A549 (cell line): ENCODE measurements around the gene MAP3K9. TPM values are rescaled to one million over a fixed set of nuclear protein-coding genes. Genes with fewer than 3 reads are reported as not detected.

ENCODE experiments used
- ATAC-seq, 2 experiments: fragments of 200-7000 bp in 1 of 2; fragments of >200 bp in 1 of 2; cut with Nextera tagmentation in 1 of 2; cut with Tn5 transposase in 1 of 2; 3 replicates each; pipeline versions ENCODE4 v1.8.0 to v1.9.1; 2018 to 2020; ENCODE audit warnings: mild to moderate bottlenecking in 1 of 2, moderate library complexity in 1 of 2
- CTCF ChIA-PET: fragments of 300-600 bp; sonication (Branson Sonifier 250); formaldehyde crosslinking; extraction: SDS; loops from one replicate; lab custom pipeline; 2021; ENCODE audit warnings: antibody characterized with exemption, inconsistent platforms; lab: Yijun Ruan, JAX
- POLR2A ChIA-PET: fragments of 350-600 bp; formaldehyde crosslinking; extraction: SDS; loops from one replicate; lab custom pipeline; 2021; ENCODE audit warnings: antibody characterized with exemption, inconsistent platforms; lab: Yijun Ruan, JAX
- DNase-seq, 2 experiments: peaks; one replicate each; pipeline versions ENCODE4 v3.0.0 to v3.0.0-alpha.2; 2011 to 2016; ENCODE audit warnings: low read depth in 1 of 2, low spot score in 1 of 2
- FAIRE-seq: peaks from 2 replicates; lab custom pipeline; 2011; peaks lifted over from hg19 to GRCh38; lab: Jason Lieb, UNC
- H3K27ac ChIP-seq, 2 experiments: fragments of >200 bp; sonication (Bioruptor Twin); formaldehyde crosslinking; 3 replicates each; pipeline ENCODE4 v1.5.1; 2016 to 2017
- H3K4me1 ChIP-seq: fragments of >200 bp; sonication (Bioruptor Twin); formaldehyde crosslinking; 3 replicates; pipeline ENCODE4 v1.6.1; 2016
- H3K4me2 ChIP-seq: fragments of >200 bp; sonication (Bioruptor Twin); formaldehyde crosslinking; 3 replicates; pipeline ENCODE4 v1.6.1; 2016
- H3K4me3 ChIP-seq: fragments of >200 bp; sonication (Bioruptor Twin); formaldehyde crosslinking; 3 replicates; pipeline ENCODE4 v1.5.1; 2016
- H3K9me3 ChIP-seq: fragments of >200 bp; sonication (Bioruptor Twin); formaldehyde crosslinking; 3 replicates; pipeline ENCODE4 v1.6.1; 2016
- CBX8 ChIP-seq: fragments of 200-600 bp; sonication (generic); IDR thresholded peaks from 2 replicates; pipeline ENCODE4 v1.6.1; 2016
- CHD2 ChIP-seq: fragments of 150-350 bp; IDR thresholded peaks from 2 replicates; pipeline ENCODE4 v1.6.1; 2014; ENCODE audit warnings: low read length; ENCODE audit not compliant: partially characterized antibody
- CTCF ChIP-seq: fragments of >200 bp; sonication (Bioruptor Twin); formaldehyde crosslinking; IDR thresholded peaks from 3 replicates; pipeline ENCODE4 v1.5.1; 2016
- EHF ChIP-seq: fragments of 250-450 bp; sonication (Bioruptor Pico); IDR thresholded peaks from 2 replicates; pipeline ENCODE4 v1.5.0; 2020; ENCODE audit warnings: mild to moderate bottlenecking
- EHMT2 ChIP-seq: fragments of 200-600 bp; sonication (generic); IDR thresholded peaks from 2 replicates; pipeline ENCODE4 v1.6.1; 2016; ENCODE audit warnings: antibody characterized with exemption, low read depth, mild to moderate bottlenecking, moderate library complexity
- FOSB ChIP-seq: fragments of 250-450 bp; sonication (Bioruptor Pico); IDR thresholded peaks from 2 replicates; pipeline ENCODE4 v1.5.0; 2020; ENCODE audit warnings: mild to moderate bottlenecking, moderate library complexity
- KDM1A ChIP-seq: fragments of 200-600 bp; sonication (generic); IDR thresholded peaks from 2 replicates; pipeline ENCODE4 v1.6.1; 2016; ENCODE audit warnings: low read depth, mild to moderate bottlenecking
- MAFK ChIP-seq: fragments of 450-650 bp; IDR thresholded peaks from 2 replicates; pipeline ENCODE4 v1.6.1; 2014; ENCODE audit not compliant: partially characterized antibody
- MAZ ChIP-seq: fragments of 150-350 bp; IDR thresholded peaks from 2 replicates; pipeline ENCODE4 v1.6.1; 2014; ENCODE audit warnings: antibody characterized with exemption, low read depth, low read length, borderline replicate concordance
- MYC ChIP-seq: IDR thresholded peaks from 2 replicates; pipeline ENCODE4 v1.6.1; 2012; ENCODE audit warnings: mild to moderate bottlenecking, inconsistent platforms, low read length, improper control_type of control experiment, borderline replicate concordance
- NFE2L2 ChIP-seq: fragments of 150-350 bp; conservative IDR thresholded peaks from 2 replicates; pipeline ENCODE4 v1.6.1; 2014; ENCODE audit warnings: low read length
- NPAS2 ChIP-seq: fragments of 250-450 bp; sonication (Bioruptor Pico); IDR thresholded peaks from 2 replicates; pipeline ENCODE4 v1.8.0; 2022; ENCODE audit warnings: mild to moderate bottlenecking, moderate library complexity, borderline replicate concordance
- POLR2AphosphoS2 ChIP-seq: conservative IDR thresholded peaks from 2 replicates; pipeline ENCODE4 v1.6.1; 2012; ENCODE audit warnings: low read length, improper control_type of control experiment, inconsistent platforms
- RAD21 ChIP-seq, 2 experiments: fragments of >200 bp in 1 of 2; sonication (Bioruptor Twin) in 1 of 2; formaldehyde crosslinking in 1 of 2; IDR thresholded peaks in 1 of 2; conservative IDR thresholded peaks in 1 of 2; 2 replicates in 1 of 2; 3 replicates in 1 of 2; pipeline ENCODE4 v1.6.1; 2012 to 2018; ENCODE audit warnings: inconsistent platforms in 1 of 2
- RFX5 ChIP-seq: fragments of 450-650 bp; IDR thresholded peaks from 2 replicates; pipeline ENCODE4 v1.7.1; 2014; ENCODE audit warnings: antibody characterized with exemption, mild to moderate bottlenecking, moderate library complexity
- SMC3 ChIP-seq: fragments of >200 bp; sonication (Bioruptor Twin); formaldehyde crosslinking; IDR thresholded peaks from 3 replicates; pipeline ENCODE4 v1.6.1; 2018; ENCODE audit warnings: inconsistent platforms
- TFCP2L1 ChIP-seq: fragments of 250-450 bp; sonication (Bioruptor Pico); IDR thresholded peaks from 2 replicates; pipeline ENCODE4 v1.5.0; 2021; ENCODE audit warnings: mild to moderate bottlenecking
- ZFP36 ChIP-seq: fragments of 450-650 bp; IDR thresholded peaks from 2 replicates; pipeline ENCODE4 v1.6.1; 2014; ENCODE audit warnings: borderline replicate concordance; ENCODE audit not compliant: partially characterized antibody
- WGBS: methylation state at CpG from one replicate; pipeline ENCODE4 v1.1.6; 2017; ENCODE audit errors: missing lambda C conversion rate; 5-methylcytosine and 5-hydroxymethylcytosine counted together
- polyA plus RNA-seq, 4 experiments: library from polyadenylated mRNA; depleted of rRNA in 3 of 4; stranded (reverse); fragments of >200 nt; fragmentation: RNase III in 1 of 4; extraction: RNeasy Plus Mini Kit Qiagen cat#74134 plus additional on column Dnase treatment in 1 of 4; gene quantifications; 2 replicates in 3 of 4; 3 replicates in 1 of 4; pipeline ENCODE4 v1.2.3, GENCODE V29; 2011 to 2017
- TF ChIP-seq, protein P1 (sequence below): fragments of 250-450 bp; sonication (Bioruptor Pico); IDR thresholded peaks from 2 replicates; pipeline ENCODE4 v1.5.0; 2021; ENCODE audit warnings: mild to moderate bottlenecking, moderate library complexity, borderline replicate concordance

Gene MAP3K9
- polyA plus RNA-seq, 2 of the 4 experiments (the other 2 are of a cell fraction) = 5.3 to 8.5 TPM

GRCh38 chr14:70782361-70782760 lies 27.0 kb downstream of the MAP3K9 start:
- ATAC-seq = peak in 1 of 2 experiments; percentile 34; a peak in 1 of 6 replicates
- no peak for TF ChIP-seq POLR2AphosphoS2
- no peak for TF ChIP-seq CHD2
- no peak for TF ChIP-seq MAFK
- TF ChIP-seq TFCP2L1 (CRISPR knock-in tag) = no peak
- TF ChIP-seq EHF (CRISPR knock-in tag) = no peak
- no peak for TF ChIP-seq EHMT2
- TF ChIP-seq SMC3 = no peak
- TF ChIP-seq FOSB (CRISPR knock-in tag) = no peak
- no peak overlapping the region for H3K4me2 ChIP-seq
- H3K4me3 ChIP-seq = no peak overlapping the region
- no peak for FAIRE-seq
- no peak for DNase-seq
- CTCF ChIA-PET = interaction anchor here (1.9 kb wide), 1 partner anchor 34 kb away, joined by 5 read pairs; no protein-coding TSS in a partner anchor
- POLR2A ChIA-PET = no interaction called here
- 92% methylated on average over 2 of the region's 2 CpGs for WGBS
- H3K27ac ChIP-seq = no peak overlapping the region
- H3K9me3 ChIP-seq = no peaks in the 10 kb centered on the region
- H3K4me1 ChIP-seq = 0 out of 3 replicates have a peak, but pooled peaks cover 10% of the 10 kb centered on the region

DNA sequence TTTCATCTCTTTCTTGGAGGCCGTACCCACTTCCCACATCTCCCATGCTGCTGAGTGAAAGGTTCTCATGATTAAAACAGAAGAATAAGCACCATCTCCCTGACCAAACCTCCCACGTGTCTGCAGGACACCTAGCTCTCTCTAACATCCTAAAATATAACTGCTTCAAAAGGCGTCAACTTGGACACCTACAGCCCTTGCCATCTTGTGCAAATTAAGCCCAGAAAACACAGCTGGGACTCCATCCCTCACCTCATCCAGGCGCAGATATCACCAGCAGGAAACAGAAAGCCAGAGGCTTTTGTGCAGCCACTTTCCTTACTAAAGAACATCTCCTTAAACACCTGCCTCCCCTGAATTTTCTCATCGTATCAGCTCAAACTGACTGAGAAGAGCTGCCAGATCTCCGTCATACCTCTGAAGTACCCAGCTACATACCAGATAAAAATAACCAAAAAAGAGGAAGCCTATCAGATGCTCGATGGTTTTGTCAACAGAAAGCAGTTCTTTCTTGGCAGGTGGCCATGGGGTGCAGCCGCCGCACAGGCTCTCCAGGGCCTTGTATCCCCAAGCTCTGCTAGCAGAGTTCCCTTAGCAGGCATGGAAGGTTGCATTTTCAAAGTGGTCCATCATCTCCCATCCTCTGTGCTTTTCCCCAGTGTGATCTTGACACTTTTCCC lies 28.8 kb downstream of the MAP3K9 start:
- Histone ChIP-seq H3K27ac (no peak overlapping the region), H3K4me1 (0 out of 3 replicates have a peak, but pooled peaks cover 6% of the 10 kb centered on the region), H3K4me3 (no peak overlapping the region), H3K4me2 (no peak overlapping the region), H3K9me3 (no peaks in the 10 kb centered on the region)
- no peak for DNase-seq
- ChIA-PET CTCF (interaction anchor here (0.8 to 1.9 kb wide), 3 partner anchors 14 to 67 kb away, joined by 4 to 6 read pairs (median 5); no protein-coding TSS in a partner anchor), POLR2A (no interaction called here)
- whole genome bisulfite sequencing = 86% methylated on average over 9 of the region's 9 CpGs
- FAIRE-seq = no peak
- TF ChIP-seq MAZ (no peak), RAD21 (conservative IDR thresholded peaks at IDR 0.05 in 1 of 2, IDR thresholded peaks at IDR 0.05 in 1 of 2) (no peak), TFCP2L1 (CRISPR knock-in tag) (no peak), MYC (no peak), CBX8 (no peak), NPAS2 (CRISPR knock-in tag) (no peak), KDM1A (no peak)
- ATAC-seq = no peak

DNA sequence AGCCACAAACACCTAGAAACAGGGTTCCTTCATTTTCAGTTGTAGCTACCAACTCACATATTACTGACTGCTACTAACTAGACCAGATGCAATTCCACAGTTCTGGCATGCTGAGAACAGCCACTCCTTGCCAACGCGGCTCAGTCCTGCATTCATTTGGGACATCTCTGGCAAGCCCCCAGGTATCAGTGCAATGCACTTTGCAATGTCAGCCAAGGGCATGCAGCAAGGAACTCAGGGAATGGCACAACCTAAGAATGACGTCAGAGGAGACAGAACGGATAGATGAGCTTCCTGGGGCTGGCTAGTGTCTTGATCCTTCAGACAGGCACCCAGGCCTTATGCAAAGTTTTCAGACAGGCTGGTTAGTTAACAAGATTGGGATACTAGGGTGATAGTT lies 29.6 kb downstream of the MAP3K9 start:
- ChIA-PET POLR2A (no interaction called here), CTCF (no interaction called here)
- Histone ChIP-seq H3K4me3 (no peak overlapping the region), H3K4me1 (0 out of 3 replicates have a peak, but pooled peaks cover 6% of the 10 kb centered on the region), H3K27ac (no peak overlapping the region), H3K4me2 (no peak overlapping the region), H3K9me3 (no peaks in the 10 kb centered on the region)
- no peak for DNase-seq
- TF ChIP-seq, protein P1, sequence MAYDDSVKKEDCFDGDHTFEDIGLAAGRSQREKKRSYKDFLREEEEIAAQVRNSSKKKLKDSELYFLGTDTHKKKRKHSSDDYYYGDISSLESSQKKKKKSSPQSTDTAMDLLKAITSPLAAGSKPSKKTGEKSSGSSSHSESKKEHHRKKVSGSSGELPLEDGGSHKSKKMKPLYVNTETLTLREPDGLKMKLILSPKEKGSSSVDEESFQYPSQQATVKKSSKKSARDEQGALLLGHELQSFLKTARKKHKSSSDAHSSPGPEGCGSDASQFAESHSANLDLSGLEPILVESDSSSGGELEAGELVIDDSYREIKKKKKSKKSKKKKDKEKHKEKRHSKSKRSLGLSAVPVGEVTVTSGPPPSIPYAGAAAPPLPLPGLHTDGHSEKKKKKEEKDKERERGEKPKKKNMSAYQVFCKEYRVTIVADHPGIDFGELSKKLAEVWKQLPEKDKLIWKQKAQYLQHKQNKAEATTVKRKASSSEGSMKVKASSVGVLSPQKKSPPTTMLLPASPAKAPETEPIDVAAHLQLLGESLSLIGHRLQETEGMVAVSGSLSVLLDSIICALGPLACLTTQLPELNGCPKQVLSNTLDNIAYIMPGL (CRISPR knock-in tag) = no peak
- TF ChIP-seq MAZ = no peak
- TF ChIP-seq ZFP36 = no peak
- TF ChIP-seq CTCF = no peak
- no peak for TF ChIP-seq NFE2L2
- TF ChIP-seq RFX5 = no peak
- no peak for TF ChIP-seq TFCP2L1 (CRISPR knock-in tag)
- no peak for FAIRE-seq
- no peak for ATAC-seq
- WGBS = 97% methylated on average over 4 of the region's 4 CpGs
